RWPE2 (cell line): ENCODE measurements around the gene BTNL3.

ENCODE experiments used
- ATAC-seq: fragments of 200-7000 bp; cut with Tn5 transposase; 3 replicates; pipeline ENCODE4 v1.9.1; 2021; ENCODE audit warnings: low read depth
- DNase-seq: peaks from one replicate; pipeline ENCODE4 v3.0.0-alpha.2; 2020; ENCODE audit warnings: low spot score
- H3K27ac ChIP-seq: fragments of 450-650 bp; 2 replicates; pipeline ENCODE4 v1.5.1; 2017; ENCODE audit warnings: mild to moderate bottlenecking; ENCODE audit not compliant: poor library complexity, severe bottlenecking
- H3K27me3 ChIP-seq: fragments of 250-450 bp; sonication (Bioruptor Pico); 2 replicates; pipeline ENCODE4 v1.5.1; 2021; ENCODE audit warnings: mild to moderate bottlenecking, moderate library complexity; ENCODE audit not compliant: insufficient read depth, poor library complexity, severe bottlenecking
- H3K36me3 ChIP-seq: fragments of 250-450 bp; sonication (Bioruptor Pico); 2 replicates; pipeline ENCODE4 v1.5.1; 2020; ENCODE audit warnings: low read depth, mild to moderate bottlenecking, moderate library complexity
- H3K4me1 ChIP-seq: fragments of 250-450 bp; sonication (Bioruptor Pico); 2 replicates; pipeline ENCODE4 v1.5.1; 2021; ENCODE audit warnings: mild to moderate bottlenecking, moderate library complexity; ENCODE audit not compliant: insufficient read depth, poor library complexity, severe bottlenecking
- H3K4me3 ChIP-seq: fragments of 250-450 bp; sonication (Bioruptor Pico); 2 replicates; pipeline ENCODE4 v1.5.1; 2021; ENCODE audit warnings: mild to moderate bottlenecking, moderate library complexity; ENCODE audit not compliant: severe bottlenecking
- H3K9me3 ChIP-seq: fragments of 250-450 bp; sonication (Bioruptor Pico); 2 replicates; pipeline ENCODE4 v1.5.1; 2021; ENCODE audit warnings: mild to moderate bottlenecking, moderate library complexity; ENCODE audit not compliant: severe bottlenecking
- TF ChIP-seq, protein P1 (sequence below): fragments of 450-650 bp; IDR thresholded peaks from one replicate; pipeline ENCODE4 v1.5.1; 2017; ENCODE audit warnings: mild to moderate bottlenecking, moderate library complexity; ENCODE audit not compliant: poor library complexity, severe bottlenecking

Gene BTNL3, protein sequence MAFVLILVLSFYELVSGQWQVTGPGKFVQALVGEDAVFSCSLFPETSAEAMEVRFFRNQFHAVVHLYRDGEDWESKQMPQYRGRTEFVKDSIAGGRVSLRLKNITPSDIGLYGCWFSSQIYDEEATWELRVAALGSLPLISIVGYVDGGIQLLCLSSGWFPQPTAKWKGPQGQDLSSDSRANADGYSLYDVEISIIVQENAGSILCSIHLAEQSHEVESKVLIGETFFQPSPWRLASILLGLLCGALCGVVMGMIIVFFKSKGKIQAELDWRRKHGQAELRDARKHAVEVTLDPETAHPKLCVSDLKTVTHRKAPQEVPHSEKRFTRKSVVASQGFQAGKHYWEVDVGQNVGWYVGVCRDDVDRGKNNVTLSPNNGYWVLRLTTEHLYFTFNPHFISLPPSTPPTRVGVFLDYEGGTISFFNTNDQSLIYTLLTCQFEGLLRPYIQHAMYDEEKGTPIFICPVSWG

DNA sequence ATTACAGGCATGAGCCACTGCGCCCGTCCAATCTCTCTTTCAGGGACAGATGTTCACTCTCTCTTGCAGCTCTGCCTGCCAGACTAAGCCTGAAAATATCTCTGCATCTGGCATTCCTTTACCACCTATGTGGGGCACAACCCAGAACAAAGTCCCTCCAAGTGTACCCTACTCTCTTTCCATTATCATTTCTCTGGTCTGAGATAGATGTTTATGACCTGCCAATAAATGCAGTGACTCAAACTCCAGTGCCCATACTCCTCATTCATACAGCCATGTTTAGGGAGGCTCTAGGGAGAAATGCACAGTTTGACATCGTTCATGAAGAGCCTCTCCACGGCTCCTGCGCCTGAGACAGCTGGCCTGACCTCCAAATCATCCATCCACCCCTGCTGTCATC is at the start of gene BTNL3:
BTNL3 (plus strand) TSS at position 255 of the 400 bp plus-strand sequence. CDS start 183 bp downstream, outside the sequence.
- no peak for DNase-seq
- no peaks in the 10 kb centered on the region for H3K9me3 ChIP-seq
- TF ChIP-seq, protein P1, sequence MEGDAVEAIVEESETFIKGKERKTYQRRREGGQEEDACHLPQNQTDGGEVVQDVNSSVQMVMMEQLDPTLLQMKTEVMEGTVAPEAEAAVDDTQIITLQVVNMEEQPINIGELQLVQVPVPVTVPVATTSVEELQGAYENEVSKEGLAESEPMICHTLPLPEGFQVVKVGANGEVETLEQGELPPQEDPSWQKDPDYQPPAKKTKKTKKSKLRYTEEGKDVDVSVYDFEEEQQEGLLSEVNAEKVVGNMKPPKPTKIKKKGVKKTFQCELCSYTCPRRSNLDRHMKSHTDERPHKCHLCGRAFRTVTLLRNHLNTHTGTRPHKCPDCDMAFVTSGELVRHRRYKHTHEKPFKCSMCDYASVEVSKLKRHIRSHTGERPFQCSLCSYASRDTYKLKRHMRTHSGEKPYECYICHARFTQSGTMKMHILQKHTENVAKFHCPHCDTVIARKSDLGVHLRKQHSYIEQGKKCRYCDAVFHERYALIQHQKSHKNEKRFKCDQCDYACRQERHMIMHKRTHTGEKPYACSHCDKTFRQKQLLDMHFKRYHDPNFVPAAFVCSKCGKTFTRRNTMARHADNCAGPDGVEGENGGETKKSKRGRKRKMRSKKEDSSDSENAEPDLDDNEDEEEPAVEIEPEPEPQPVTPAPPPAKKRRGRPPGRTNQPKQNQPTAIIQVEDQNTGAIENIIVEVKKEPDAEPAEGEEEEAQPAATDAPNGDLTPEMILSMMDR: no peak

DNA sequence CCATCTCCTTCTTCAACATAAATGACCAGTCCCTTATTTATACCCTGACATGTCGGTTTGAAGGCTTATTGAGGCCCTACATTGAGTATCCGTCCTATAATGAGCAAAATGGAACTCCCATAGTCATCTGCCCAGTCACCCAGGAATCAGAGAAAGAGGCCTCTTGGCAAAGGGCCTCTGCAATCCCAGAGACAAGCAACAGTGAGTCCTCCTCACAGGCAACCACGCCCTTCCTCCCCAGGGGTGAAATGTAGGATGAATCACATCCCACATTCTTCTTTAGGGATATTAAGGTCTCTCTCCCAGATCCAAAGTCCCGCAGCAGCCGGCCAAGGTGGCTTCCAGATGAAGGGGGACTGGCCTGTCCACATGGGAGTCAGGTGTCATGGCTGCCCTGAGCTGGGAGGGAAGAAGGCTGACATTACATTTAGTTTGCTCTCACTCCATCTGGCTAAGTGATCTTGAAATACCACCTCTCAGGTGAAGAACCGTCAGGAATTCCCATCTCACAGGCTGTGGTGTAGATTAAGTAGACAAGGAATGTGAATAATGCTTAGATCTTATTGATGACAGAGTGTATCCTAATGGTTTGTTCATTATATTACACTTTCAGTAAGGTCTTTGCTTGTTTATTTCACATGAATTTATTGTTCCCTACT is 38.2 kb upstream of the BTNL3 start:
- peaks cover 4% of the 10 kb centered on the region for H3K4me1 ChIP-seq
- no peak for DNase-seq
- TF ChIP-seq, protein P1: no peak

More for the DNA sequence above, at the start of gene BTNL3:
- H3K36me3 ChIP-seq: no peaks in the 10 kb centered on the region
- peaks cover 3% of the 10 kb centered on the region for H3K27me3 ChIP-seq
- H3K4me1 ChIP-seq: no peaks in the 10 kb centered on the region
- no peak within 1 kb of the TSS for H3K27ac ChIP-seq
- H3K4me3 ChIP-seq: no peak within 1 kb of the TSS
- ATAC-seq: no peak

DNA sequence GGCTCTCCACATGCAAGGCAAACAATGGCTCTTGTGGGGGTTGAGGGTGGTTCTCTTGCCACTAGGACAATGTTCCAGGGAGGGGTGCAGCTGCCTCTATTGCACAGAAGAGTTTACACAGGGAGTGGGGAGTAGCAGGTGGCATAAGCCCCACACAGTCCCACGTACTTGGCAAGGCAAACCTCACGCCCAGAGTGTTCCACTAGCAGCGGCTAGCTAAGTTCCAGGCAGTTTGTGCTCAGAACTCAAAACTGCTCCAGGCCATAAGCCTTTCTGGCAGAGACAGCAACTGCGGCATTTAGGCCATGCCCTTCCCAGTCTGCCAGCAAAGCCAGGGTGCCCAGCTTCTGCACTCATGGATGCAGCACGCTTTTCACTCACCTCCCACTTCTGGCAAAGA is 29.0 kb upstream of the BTNL3 start:
- Histone ChIP-seq H3K4me1 (no peaks in the 10 kb centered on the region), H3K36me3 (no peaks in the 10 kb centered on the region), H3K27me3 (peaks cover 2% of the 10 kb centered on the region), H3K4me3 (no peak overlapping the region), H3K27ac (no peak overlapping the region), H3K9me3 (no peaks in the 10 kb centered on the region)
- ATAC-seq (no peak), DNase-seq (no peak)
- TF ChIP-seq, protein P1: no peak

More for the DNA sequence above, 38.2 kb upstream of the BTNL3 start:
- Histone ChIP-seq H3K9me3 (no peaks in the 10 kb centered on the region), H3K4me3 (no peak overlapping the region), H3K36me3 (no peaks in the 10 kb centered on the region), H3K27ac (no peak overlapping the region), H3K27me3 (peaks cover 12% of the 10 kb centered on the region)
- peak; percentile 73 for ATAC-seq

DNA sequence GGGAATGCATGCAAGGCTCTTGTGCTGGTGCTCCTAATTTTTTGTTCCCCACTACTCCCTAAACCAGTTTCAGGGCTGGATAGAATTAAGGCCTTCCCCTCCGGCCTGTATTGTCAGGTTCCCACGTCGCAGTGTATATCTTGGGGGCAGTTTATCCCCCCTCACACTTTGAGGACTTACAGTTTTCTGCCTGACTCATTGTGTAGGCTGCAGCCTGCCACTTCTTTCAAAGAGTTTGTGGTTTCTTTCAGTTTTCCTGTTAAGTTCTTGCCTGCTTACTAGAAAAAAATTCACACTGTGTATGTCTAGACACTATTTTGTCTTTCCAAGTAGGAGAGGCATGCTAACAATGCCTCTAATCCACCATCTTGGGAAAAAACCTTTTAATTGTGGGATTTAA is 28.4 kb upstream of the BTNL3 start:
- H3K9me3 ChIP-seq: no peaks in the 10 kb centered on the region
- no peak overlapping the region for H3K27ac ChIP-seq
- H3K4me3 ChIP-seq: no peak overlapping the region
- DNase-seq: no peak
- H3K4me1 ChIP-seq: no peaks in the 10 kb centered on the region
- no peaks in the 10 kb centered on the region for H3K36me3 ChIP-seq
- TF ChIP-seq, protein P1: no peak
- no peak for ATAC-seq
- H3K27me3 ChIP-seq: peaks cover 6% of the 10 kb centered on the region
